Adrenal gland (tissue), 5 donors: ENCODE data around the gene NFKBIA.

Source experiments
- CTCF ChIP-seq, 6 experiments: fragments of 450-650 bp in 4 of 6; fragments of 200-600 bp in 2 of 6; sonication (generic) in 1 of 6; IDR thresholded peaks; 1 replicate in 5 of 6; 2 replicates in 1 of 6; pipeline versions ENCODE4 v1.5.1 to v1.8.0; 2016 to 2021; ENCODE audit warnings: antibody characterized with exemption in 6 of 6, mild to moderate bottlenecking in 2 of 6, moderate library complexity in 1 of 6
- POLR2A ChIP-seq, 2 donors: fragments of 450-650 bp; IDR thresholded peaks; one replicate each; pipeline ENCODE4 v1.6.1; 2017; ENCODE audit warnings: antibody characterized with exemption in 2 of 2, mild to moderate bottlenecking in 2 of 2, moderate library complexity in 1 of 2
- donor health status: DM: no; HTN: no; CAD: no.

- no peak for TF ChIP-seq CTCF (IDR thresholded peaks at IDR 0.05)
- no peak for TF ChIP-seq POLR2A (IDR thresholded peaks at IDR 0.05)
Measured at GRCh38 chr14:35352274-35353233, 52.0 kb downstream of the NFKBIA start.
